ENCODE results near the gene MTIF3.

DNA sequence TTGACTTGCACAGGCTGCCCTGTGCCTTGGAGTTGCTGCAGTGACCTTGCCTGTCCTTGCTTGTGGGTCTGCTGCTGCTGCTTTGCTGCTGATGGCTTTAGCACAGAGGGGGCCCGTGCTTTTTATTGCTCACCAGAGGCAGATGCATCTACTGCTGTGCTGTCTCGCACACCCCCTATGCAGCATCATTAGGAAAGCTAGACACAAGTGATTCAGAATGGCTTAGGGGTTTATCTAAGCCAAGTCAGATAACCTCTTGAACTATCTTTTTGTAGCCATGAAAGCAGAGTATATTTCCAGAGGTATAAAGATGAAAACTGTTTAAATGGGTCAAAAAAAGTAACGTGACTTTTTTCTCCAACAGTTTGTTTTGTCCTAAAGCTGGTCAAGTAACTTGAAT lies 18.2 kb downstream of the MTIF3 start:
- TF ChIP-seq POLR2A (IDR thresholded peaks at IDR 0.05) = no peak
- TF ChIP-seq, protein P1, sequence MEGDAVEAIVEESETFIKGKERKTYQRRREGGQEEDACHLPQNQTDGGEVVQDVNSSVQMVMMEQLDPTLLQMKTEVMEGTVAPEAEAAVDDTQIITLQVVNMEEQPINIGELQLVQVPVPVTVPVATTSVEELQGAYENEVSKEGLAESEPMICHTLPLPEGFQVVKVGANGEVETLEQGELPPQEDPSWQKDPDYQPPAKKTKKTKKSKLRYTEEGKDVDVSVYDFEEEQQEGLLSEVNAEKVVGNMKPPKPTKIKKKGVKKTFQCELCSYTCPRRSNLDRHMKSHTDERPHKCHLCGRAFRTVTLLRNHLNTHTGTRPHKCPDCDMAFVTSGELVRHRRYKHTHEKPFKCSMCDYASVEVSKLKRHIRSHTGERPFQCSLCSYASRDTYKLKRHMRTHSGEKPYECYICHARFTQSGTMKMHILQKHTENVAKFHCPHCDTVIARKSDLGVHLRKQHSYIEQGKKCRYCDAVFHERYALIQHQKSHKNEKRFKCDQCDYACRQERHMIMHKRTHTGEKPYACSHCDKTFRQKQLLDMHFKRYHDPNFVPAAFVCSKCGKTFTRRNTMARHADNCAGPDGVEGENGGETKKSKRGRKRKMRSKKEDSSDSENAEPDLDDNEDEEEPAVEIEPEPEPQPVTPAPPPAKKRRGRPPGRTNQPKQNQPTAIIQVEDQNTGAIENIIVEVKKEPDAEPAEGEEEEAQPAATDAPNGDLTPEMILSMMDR (IDR thresholded peaks at IDR 0.05) = no peak

Data from ovary (tissue), 3 donors.